GM19099 (cell line): ENCODE data around the gene LRBA.

Experiments
- POLR2A ChIP-seq: IDR thresholded peaks from 3 replicates; pipeline ENCODE4 v1.6.1; 2011; ENCODE audit warnings: low read depth; ENCODE audit not compliant: insufficient read length; ENCODE audit errors: extremely low read depth

The LRBA gene

GRCh38 chr4:150714462-150715438, 300.3 kb downstream of the LRBA start:
- TF ChIP-seq POLR2A: no peak

GRCh38 chr4:150713251-150713650, 301.8 kb downstream of the LRBA start:
- no peak for TF ChIP-seq POLR2A

- TF ChIP-seq POLR2A: no peak
Measured at GRCh38 chr4:150710770-150711375, 304.2 kb downstream of the LRBA start.

GRCh38 chr4:150708004-150708403, 307.1 kb downstream of the LRBA start:
- TF ChIP-seq POLR2A: no peak

- TF ChIP-seq POLR2A: no peak
Measured at GRCh38 chr4:150699599-150699998, 315.5 kb downstream of the LRBA start.

GRCh38 chr4:150695162-150695561, 319.9 kb downstream of the LRBA start:
- no peak for TF ChIP-seq POLR2A

- no peak for TF ChIP-seq POLR2A
Measured at GRCh38 chr4:150694438-150694837, 320.6 kb downstream of the LRBA start.

GRCh38 chr4:150683775-150684350, 331.2 kb downstream of the LRBA start:
- no peak for TF ChIP-seq POLR2A

GRCh38 chr4:150682126-150682525, 333.0 kb downstream of the LRBA start:
- TF ChIP-seq POLR2A: no peak

GRCh38 chr4:150681063-150681462, 334.0 kb downstream of the LRBA start:
- TF ChIP-seq POLR2A: no peak

- no peak for TF ChIP-seq POLR2A
Measured at GRCh38 chr4:150680651-150681050, 334.4 kb downstream of the LRBA start.

- no peak for TF ChIP-seq POLR2A
Measured at GRCh38 chr4:150679765-150680343, 335.2 kb downstream of the LRBA start.

GRCh38 chr4:150679018-150679764, 335.9 kb downstream of the LRBA start:
- no peak for TF ChIP-seq POLR2A

- no peak for TF ChIP-seq POLR2A
Measured at GRCh38 chr4:150673793-150674192, 341.3 kb downstream of the LRBA start.

GRCh38 chr4:150668824-150669223, 346.3 kb downstream of the LRBA start:
- no peak for TF ChIP-seq POLR2A
